MG63 (cell line): ENCODE measurements around the gene KLC4. TPM values are rescaled to one million over a fixed set of nuclear protein-coding genes. Genes with fewer than 3 reads are reported as not detected.
A peak's percentile ranks its signal among the peaks of the same experiment; 100 is the strongest.
"Not testable (repeated sequence)": the region's sequence is repeated elsewhere in the genome, so short reads cannot be mapped to it uniquely, and the experiment has no call there.

Experiments
- DNase-seq: peaks from one replicate; pipeline ENCODE4 v3.0.0-alpha.2; 2020
- H3K27me3 ChIP-seq: fragments of 250-450 bp; sonication (Bioruptor Pico); 2 replicates; pipeline ENCODE4 v1.5.1; 2020; ENCODE audit warnings: mild to moderate bottlenecking, moderate library complexity
- H3K36me3 ChIP-seq: fragments of 250-450 bp; sonication (Bioruptor Pico); 2 replicates; pipeline ENCODE4 v1.5.1; 2020; ENCODE audit warnings: mild to moderate bottlenecking, moderate library complexity
- H3K4me3 ChIP-seq: fragments of 250-450 bp; sonication (Bioruptor Pico); 2 replicates; pipeline ENCODE4 v1.5.1; 2020; ENCODE audit warnings: mild to moderate bottlenecking, moderate library complexity
- H3K9me3 ChIP-seq: fragments of 250-450 bp; sonication (Bioruptor Pico); 2 replicates; pipeline ENCODE4 v1.5.1; 2020; ENCODE audit warnings: mild to moderate bottlenecking, moderate library complexity
- total RNA-seq: library from RNA; depleted of rRNA; stranded (reverse); fragments of >200 nt; shearing (Covaris generic); gene quantifications from 2 replicates; pipeline ENCODE4 v1.2.3, GENCODE V29; 2014; ENCODE audit warnings: low replicate concordance

The KLC4 gene
- total RNA-seq, 1 experiment from 2014 or later = 16.6 TPM

DNA sequence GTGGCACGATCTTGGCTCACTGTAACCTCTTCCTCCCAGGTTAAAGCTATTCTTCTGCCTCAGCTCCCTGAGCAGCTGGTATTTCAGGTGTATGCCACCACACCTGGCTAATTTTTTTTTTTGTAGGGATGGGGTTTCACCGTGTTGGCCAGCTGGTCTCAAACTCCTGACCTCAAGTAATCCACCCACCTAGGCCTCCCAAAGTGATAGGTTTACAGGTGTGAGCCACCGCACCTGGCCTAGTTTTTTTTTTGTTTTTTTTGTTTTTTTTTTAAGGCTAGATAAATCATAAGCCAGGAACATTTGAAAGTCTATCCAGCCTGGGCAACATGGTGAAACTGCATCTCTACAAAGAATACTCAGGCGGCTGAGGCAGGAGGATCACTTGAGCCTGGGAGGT lies 27.1 kb upstream of the KLC4 start:
- H3K27me3 ChIP-seq = no peaks in the 10 kb centered on the region
- no peaks in the 10 kb centered on the region for H3K9me3 ChIP-seq
- peaks cover 10% of the 10 kb centered on the region for H3K36me3 ChIP-seq
- no peak for DNase-seq
- no peak overlapping the region for H3K4me3 ChIP-seq

- H3K4me3 ChIP-seq = no peak overlapping the region
- no peak for DNase-seq
- H3K27me3 ChIP-seq = no peaks in the 10 kb centered on the region
- H3K9me3 ChIP-seq = no peaks in the 10 kb centered on the region
- peaks cover 10% of the 10 kb centered on the region for H3K36me3 ChIP-seq
Observed at GRCh38 chr6:43033496-43034189, 25.8 kb upstream of the KLC4 start.

DNA sequence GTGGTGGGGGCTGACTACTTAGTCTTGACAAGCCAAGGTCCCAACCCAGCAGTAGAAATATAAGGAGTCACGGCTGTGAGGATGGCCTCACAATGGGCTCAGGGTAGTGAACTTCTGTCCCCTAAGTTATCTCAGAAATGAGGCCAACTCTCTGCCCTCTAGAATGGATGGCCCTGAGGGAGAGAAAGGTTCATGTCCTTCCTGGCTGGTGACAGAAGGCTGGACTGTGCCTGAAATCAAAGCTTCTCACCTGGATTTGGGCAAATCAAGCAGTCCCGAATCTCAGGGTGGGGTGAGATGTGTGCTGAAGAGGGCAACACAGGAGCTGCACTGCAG lies 25.3 kb upstream of the KLC4 start:
- H3K36me3 ChIP-seq = peaks cover 10% of the 10 kb centered on the region
- H3K4me3 ChIP-seq = no peak overlapping the region
- no peaks in the 10 kb centered on the region for H3K9me3 ChIP-seq
- no peaks in the 10 kb centered on the region for H3K27me3 ChIP-seq
- no peak for DNase-seq

- DNase-seq = no peak
- H3K27me3 ChIP-seq = no peaks in the 10 kb centered on the region
- no peaks in the 10 kb centered on the region; the same call in 1 of the 2 replicates for H3K36me3 ChIP-seq
- H3K4me3 ChIP-seq = no peak overlapping the region
- no peaks in the 10 kb centered on the region for H3K9me3 ChIP-seq
Observed at GRCh38 chr6:43035495-43036194, 23.8 kb upstream of the KLC4 start.

DNA sequence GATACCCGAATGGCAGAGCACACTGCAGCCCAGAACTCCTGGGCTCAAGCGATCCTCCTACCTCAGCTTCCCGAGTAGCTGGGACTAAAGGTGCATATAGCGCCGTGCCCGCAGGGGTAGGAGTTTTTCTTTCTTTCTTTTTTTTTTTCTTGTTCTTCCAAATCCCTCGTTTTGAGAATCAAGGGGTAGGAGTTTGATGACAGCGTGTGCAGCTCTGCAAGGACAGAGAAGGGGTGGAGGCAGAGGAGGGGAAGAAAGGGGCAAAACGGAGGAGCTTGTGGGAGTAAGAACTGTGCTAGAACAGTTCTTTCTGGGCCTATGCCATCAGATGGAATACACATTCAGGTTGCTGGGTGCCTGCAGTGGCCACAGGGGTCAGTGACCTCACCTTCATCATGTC lies 22.7 kb upstream of the KLC4 start:
- no peaks in the 10 kb centered on the region; the same call in 1 of the 2 replicates for H3K36me3 ChIP-seq
- no peak overlapping the region for H3K4me3 ChIP-seq
- no peak for DNase-seq
- no peaks in the 10 kb centered on the region for H3K27me3 ChIP-seq
- H3K9me3 ChIP-seq = no peaks in the 10 kb centered on the region

GRCh38 chr6:43037197-43037596 lies 22.2 kb upstream of the KLC4 start:
- no peak overlapping the region for H3K4me3 ChIP-seq
- no peak for DNase-seq
- no peaks in the 10 kb centered on the region for H3K9me3 ChIP-seq
- no peaks in the 10 kb centered on the region; the same call in 1 of the 2 replicates for H3K36me3 ChIP-seq
- H3K27me3 ChIP-seq = no peaks in the 10 kb centered on the region

GRCh38 chr6:43037706-43038105 lies 21.7 kb upstream of the KLC4 start:
- Histone ChIP-seq H3K9me3 (no peaks in the 10 kb centered on the region), H3K27me3 (no peaks in the 10 kb centered on the region), H3K36me3 (no peaks in the 10 kb centered on the region; the same call in 1 of the 2 replicates), H3K4me3 (no peak overlapping the region)
- no peak for DNase-seq

GRCh38 chr6:43038727-43039126 lies 20.7 kb upstream of the KLC4 start:
- H3K27me3 ChIP-seq = no peaks in the 10 kb centered on the region
- no peaks in the 10 kb centered on the region for H3K9me3 ChIP-seq
- no peaks in the 10 kb centered on the region; the same call in 1 of the 2 replicates for H3K36me3 ChIP-seq
- no peak overlapping the region for H3K4me3 ChIP-seq
- DNase-seq = no peak

GRCh38 chr6:43040542-43041257 lies 18.7 kb upstream of the KLC4 start:
- no peaks in the 10 kb centered on the region; the same call in 1 of the 2 replicates for H3K36me3 ChIP-seq

DNA sequence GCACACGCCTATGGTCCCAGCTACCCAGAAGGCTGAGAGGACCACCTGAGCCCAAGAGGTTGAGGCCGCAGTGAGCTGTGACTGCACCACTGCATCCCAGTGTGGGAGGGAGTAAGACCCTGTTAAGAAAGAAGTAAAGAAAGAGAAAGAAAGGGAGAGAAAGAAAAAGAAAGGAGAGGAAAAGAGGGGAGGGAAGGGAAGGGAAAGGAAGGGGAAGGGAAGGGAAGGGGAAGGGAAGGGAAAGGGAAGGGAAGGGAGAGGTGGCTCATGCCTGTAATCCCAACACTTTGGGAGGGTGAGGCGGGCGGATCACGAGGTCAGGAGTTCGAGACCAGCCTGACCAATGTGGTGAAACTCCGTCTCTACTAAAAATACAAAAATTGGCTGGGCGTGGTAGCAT lies 18.0 kb upstream of the KLC4 start:
- not testable (repeated sequence) for H3K27me3 ChIP-seq, H3K36me3 ChIP-seq, H3K4me3 ChIP-seq, H3K9me3 ChIP-seq, DNase-seq

More at GRCh38 chr6:43040542-43041257, 18.7 kb upstream of the KLC4 start:
- no peak for DNase-seq
- no peaks in the 10 kb centered on the region for H3K9me3 ChIP-seq
- no peak overlapping the region for H3K4me3 ChIP-seq
- no peaks in the 10 kb centered on the region for H3K27me3 ChIP-seq

- Histone ChIP-seq H3K4me3 (no peak overlapping the region), H3K36me3 (no peaks in the 10 kb centered on the region; the same call in 1 of the 2 replicates), H3K27me3 (no peaks in the 10 kb centered on the region), H3K9me3 (no peaks in the 10 kb centered on the region)
- DNase-seq = no peak
Observed at GRCh38 chr6:43043310-43043709, 16.1 kb upstream of the KLC4 start.

GRCh38 chr6:43045371-43045930 lies 14.0 kb upstream of the KLC4 start:
- DNase-seq = no peak
- Histone ChIP-seq H3K36me3 (no peaks in the 10 kb centered on the region; the same call in 1 of the 2 replicates), H3K4me3 (no peak overlapping the region), H3K9me3 (no peaks in the 10 kb centered on the region), H3K27me3 (no peaks in the 10 kb centered on the region)

GRCh38 chr6:43047998-43048397 lies 11.4 kb upstream of the KLC4 start:
- Histone ChIP-seq H3K4me3 (no peak overlapping the region), H3K9me3 (no peaks in the 10 kb centered on the region), H3K27me3 (no peaks in the 10 kb centered on the region), H3K36me3 (peaks cover 3% of the 10 kb centered on the region; the same call in 1 of the 2 replicates)
- DNase-seq = no peak

DNA sequence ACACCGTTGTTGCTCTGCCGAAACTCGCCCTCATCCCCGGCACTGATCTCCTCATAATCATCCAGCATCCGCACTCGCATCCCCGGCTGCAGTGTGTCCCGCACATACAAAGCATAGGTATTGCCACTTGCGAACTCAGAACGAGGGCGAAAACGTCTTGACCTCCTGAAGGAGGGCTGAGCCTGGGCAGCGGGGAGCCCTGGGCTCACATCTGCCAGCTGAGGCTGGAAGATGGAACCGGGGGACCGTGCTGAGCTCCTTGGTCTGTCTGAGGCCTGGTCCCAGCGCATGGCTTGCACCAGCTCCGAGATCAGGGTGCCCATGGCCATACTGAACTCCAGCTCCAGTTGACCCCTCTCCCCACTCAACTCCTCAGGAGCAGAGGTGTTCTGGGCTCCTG lies 8.4 kb upstream of the KLC4 start:
- peaks cover 3% of the 10 kb centered on the region; the same call in 1 of the 2 replicates for H3K36me3 ChIP-seq
- H3K27me3 ChIP-seq = no peaks in the 10 kb centered on the region
- no peak for DNase-seq
- no peaks in the 10 kb centered on the region for H3K9me3 ChIP-seq
- no peak overlapping the region for H3K4me3 ChIP-seq

GRCh38 chr6:43052225-43052841 lies 7.1 kb upstream of the KLC4 start:
- DNase-seq = no peak
- H3K9me3 ChIP-seq = no peaks in the 10 kb centered on the region
- peak overlapping the region; percentile 74; the same call in 1 of the 2 replicates for H3K4me3 ChIP-seq
- peaks cover 3% of the 10 kb centered on the region for H3K36me3 ChIP-seq
- no peaks in the 10 kb centered on the region for H3K27me3 ChIP-seq

DNA sequence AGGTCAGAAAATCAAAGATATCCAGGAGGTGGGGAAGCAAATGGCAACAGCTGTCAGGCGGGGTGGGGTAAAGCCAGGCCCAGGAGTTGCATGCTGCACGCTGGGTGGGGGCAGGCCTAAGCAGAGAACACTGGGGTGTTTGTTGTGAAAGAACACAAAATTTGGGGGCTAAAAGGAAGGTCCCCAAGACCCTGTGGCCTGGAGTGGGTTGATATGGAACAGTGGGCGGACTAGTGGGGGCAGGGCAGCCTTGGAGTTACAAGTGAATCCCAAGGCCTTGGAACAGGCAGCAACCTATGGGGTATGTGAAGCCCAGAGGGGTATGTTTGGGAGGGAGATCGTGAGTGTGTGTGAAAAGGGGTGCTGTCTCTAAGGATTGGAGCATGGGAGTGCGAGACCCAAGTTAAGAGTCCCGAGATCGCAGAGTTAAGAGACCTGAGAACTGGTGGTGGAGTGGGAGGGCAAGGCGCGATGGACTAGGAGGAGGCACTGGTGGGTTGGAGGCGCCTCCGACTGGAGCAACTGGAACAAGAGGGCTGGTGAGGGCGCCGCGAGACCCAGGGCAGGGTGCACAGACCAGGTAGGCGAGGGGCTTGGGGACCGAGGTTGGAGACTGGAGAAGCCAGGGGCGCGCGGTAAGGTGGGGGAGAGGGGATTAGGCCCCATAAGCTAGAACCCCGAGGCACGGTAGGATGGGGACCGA lies 6.4 kb upstream of the KLC4 start:
- peak overlapping the region; percentile 74 for H3K4me3 ChIP-seq
- H3K27me3 ChIP-seq = no peaks in the 10 kb centered on the region
- H3K36me3 ChIP-seq = peaks cover 5% of the 10 kb centered on the region
- peak; percentile 12 for DNase-seq
- H3K9me3 ChIP-seq = no peaks in the 10 kb centered on the region
